Keratinocyte (primary cell): ENCODE results near the gene SNAPC4. TPM values are rescaled to one million over a fixed set of nuclear protein-coding genes. Genes with fewer than 3 reads are reported as not detected.

Experiments used
- DNase-seq: peaks from one replicate; pipeline ENCODE4 v3.0.0-alpha.2; 2011; ENCODE audit warnings: low read depth, missing footprints, low spot score
- FAIRE-seq: peaks from 2 replicates; lab custom pipeline; 2011; peaks lifted over from hg19 to GRCh38; lab: Jason Lieb, UNC
- H2AFZ ChIP-seq: 2 replicates; pipeline ENCODE4 v1.6.0; 2012; ENCODE audit warnings: low read length, control low read depth, inconsistent platforms; ENCODE audit not compliant: control insufficient read depth
- H3K27ac ChIP-seq: 2 replicates; pipeline ENCODE4 v1.5.1; 2011; ENCODE audit warnings: low read length; ENCODE audit not compliant: control insufficient read depth, insufficient read depth
- H3K27me3 ChIP-seq: 3 replicates; pipeline ENCODE4 v1.6.0; 2011; ENCODE audit warnings: low read length; ENCODE audit not compliant: control insufficient read depth, insufficient read depth; ENCODE audit errors: extremely low read depth
- H3K36me3 ChIP-seq, 2 experiments: 2 replicates in 1 of 2; 3 replicates in 1 of 2; pipeline ENCODE4 v1.5.1; 2011; ENCODE audit warnings: low read length in 2 of 2, mild to moderate bottlenecking in 1 of 2; ENCODE audit not compliant: control insufficient read depth in 2 of 2, insufficient read depth in 2 of 2; ENCODE audit errors: extremely low read depth in 1 of 2
- H3K4me1 ChIP-seq: 3 replicates; pipeline ENCODE4 v1.5.1; 2011; ENCODE audit warnings: low read length; ENCODE audit not compliant: control insufficient read depth, insufficient read depth; ENCODE audit errors: extremely low read depth
- H3K4me2 ChIP-seq: 3 replicates; pipeline ENCODE4 v1.6.0; 2011; ENCODE audit warnings: low read depth, low read length; ENCODE audit not compliant: control insufficient read depth, insufficient read depth; ENCODE audit errors: extremely low read depth
- H3K4me3 ChIP-seq, 3 experiments: fragments of 200-600 bp in 1 of 3; sonication (generic) in 1 of 3; 2 replicates in 2 of 3; 3 replicates in 1 of 3; pipeline ENCODE4 v1.5.1; 2011 to 2016; ENCODE audit warnings: low read length in 3 of 3, mild to moderate bottlenecking in 3 of 3, control low read depth in 2 of 3, inconsistent platforms in 1 of 3, low read depth in 1 of 3, mixed read lengths in 1 of 3, mixed run types in 1 of 3, moderate library complexity in 1 of 3; ENCODE audit not compliant: control insufficient read depth in 2 of 3, insufficient read depth in 2 of 3; ENCODE audit errors: extremely low read depth in 1 of 3
- H3K79me2 ChIP-seq: 2 replicates; pipeline ENCODE4 v1.6.0; 2012; ENCODE audit warnings: low read length; ENCODE audit not compliant: control insufficient read depth, insufficient read depth
- H3K9ac ChIP-seq: 3 replicates; pipeline ENCODE4 v1.6.0; 2011; ENCODE audit warnings: low read length; ENCODE audit not compliant: control insufficient read depth, insufficient read depth; ENCODE audit errors: extremely low read depth
- H3K9me1 ChIP-seq: 3 replicates; pipeline ENCODE4 v1.6.0; 2011; ENCODE audit warnings: low read length; ENCODE audit not compliant: control insufficient read depth, insufficient read depth; ENCODE audit errors: extremely low read depth
- H3K9me3 ChIP-seq: 2 replicates; pipeline ENCODE4 v1.5.1; 2012; ENCODE audit warnings: low read depth, low read length; ENCODE audit not compliant: control insufficient read depth
- H4K20me1 ChIP-seq: 3 replicates; pipeline ENCODE4 v1.6.0; 2011; ENCODE audit warnings: low read length; ENCODE audit not compliant: control insufficient read depth, insufficient read depth; ENCODE audit errors: extremely low read depth
- EZH2 ChIP-seq: IDR thresholded peaks from one replicate; pipeline ENCODE4 v1.6.1; 2012; ENCODE audit warnings: inconsistent platforms, mild to moderate bottlenecking, low read length, moderate library complexity
- dilution Hi-C: fragments of 300-500 bp; cut with MboI; formaldehyde crosslinking; loops from one replicate; pipeline ENCODE4 v1.7.0; 2020; ENCODE audit warnings: low sequenced_read_pairs; ENCODE audit not compliant: extremely low pct_ligation_motif_present
- polyA plus RNA-seq, 5 experiments: library from polyadenylated mRNA; depleted of rRNA in 3 of 5; stranded (reverse) in 3 of 5; stranded (forward) in 1 of 5; unstranded in 1 of 5; fragments of >200 nt; gene quantifications; 1 replicate in 1 of 5; 2 replicates in 3 of 5; 3 replicates in 1 of 5; pipeline versions ENCODE4 v1.2.1 to v1.2.3, GENCODE V29; 2011 to 2012; ENCODE audit warnings: missing spikeins in 2 of 5, low read depth in 1 of 5, low replicate concordance in 1 of 5
- TF ChIP-seq, protein P1 (sequence below), 3 experiments: IDR thresholded peaks in 1 of 3; conservative IDR thresholded peaks in 1 of 3; optimal IDR thresholded peaks in 1 of 3; 2 replicates in 2 of 3; 3 replicates in 1 of 3; pipeline versions ENCODE3 to v1.5.1; 2011; ENCODE audit warnings: low read length in 3 of 3, mild to moderate bottlenecking in 3 of 3, moderate library complexity in 2 of 3, control low read depth in 1 of 3, inconsistent platforms in 1 of 3; ENCODE audit not compliant: insufficient read depth in 2 of 3; ENCODE audit errors: extremely low read depth in 1 of 3

Gene SNAPC4
- polyA plus RNA-seq, 1 donor (not counting 4 experiments of a cell fraction or from before 2014, with no cell fraction given) = 3.6 TPM

- H3K4me3 ChIP-seq = peak overlapping the region; percentile 76 to 90 (median 77)
- no peaks in the 10 kb centered on the region for H3K9me3 ChIP-seq
- no peaks in the 10 kb centered on the region for H3K27me3 ChIP-seq
- FAIRE-seq (no peak), DNase-seq (no peak)
- peaks cover 2% of the 10 kb centered on the region for H3K9me1 ChIP-seq
- H4K20me1 ChIP-seq = peaks cover 13% of the 10 kb centered on the region
- no peak overlapping the region for H3K27ac ChIP-seq
- dilution Hi-C loops = no loop called here
- TF ChIP-seq EZH2 = no peak
- TF ChIP-seq, protein P1, sequence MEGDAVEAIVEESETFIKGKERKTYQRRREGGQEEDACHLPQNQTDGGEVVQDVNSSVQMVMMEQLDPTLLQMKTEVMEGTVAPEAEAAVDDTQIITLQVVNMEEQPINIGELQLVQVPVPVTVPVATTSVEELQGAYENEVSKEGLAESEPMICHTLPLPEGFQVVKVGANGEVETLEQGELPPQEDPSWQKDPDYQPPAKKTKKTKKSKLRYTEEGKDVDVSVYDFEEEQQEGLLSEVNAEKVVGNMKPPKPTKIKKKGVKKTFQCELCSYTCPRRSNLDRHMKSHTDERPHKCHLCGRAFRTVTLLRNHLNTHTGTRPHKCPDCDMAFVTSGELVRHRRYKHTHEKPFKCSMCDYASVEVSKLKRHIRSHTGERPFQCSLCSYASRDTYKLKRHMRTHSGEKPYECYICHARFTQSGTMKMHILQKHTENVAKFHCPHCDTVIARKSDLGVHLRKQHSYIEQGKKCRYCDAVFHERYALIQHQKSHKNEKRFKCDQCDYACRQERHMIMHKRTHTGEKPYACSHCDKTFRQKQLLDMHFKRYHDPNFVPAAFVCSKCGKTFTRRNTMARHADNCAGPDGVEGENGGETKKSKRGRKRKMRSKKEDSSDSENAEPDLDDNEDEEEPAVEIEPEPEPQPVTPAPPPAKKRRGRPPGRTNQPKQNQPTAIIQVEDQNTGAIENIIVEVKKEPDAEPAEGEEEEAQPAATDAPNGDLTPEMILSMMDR (optimal IDR thresholded peaks at IDR 0.05 in 1 of 3, IDR thresholded peaks at IDR 0.05 in 1 of 3, conservative IDR thresholded peaks at IDR 0.05 in 1 of 3; ENCODE audit: extremely low read depth in 1 of 3, insufficient read depth in 2 of 3, low read length in 3 of 3) = no peak
- H3K9ac ChIP-seq = peak overlapping the region; percentile 80
- H3K4me1 ChIP-seq = peaks cover 15% of the 10 kb centered on the region
- peak overlapping the region; percentile 74 for H3K4me2 ChIP-seq
- peaks cover 19 to 25% of the 10 kb centered on the region in 2 experiments for H3K36me3 ChIP-seq
- peaks cover 59% of the 10 kb centered on the region for H3K79me2 ChIP-seq
- H2AFZ ChIP-seq = no peak overlapping the region
Observed at GRCh38 chr9:136437430-136437829, 37.5 kb upstream of the SNAPC4 start.

DNA sequence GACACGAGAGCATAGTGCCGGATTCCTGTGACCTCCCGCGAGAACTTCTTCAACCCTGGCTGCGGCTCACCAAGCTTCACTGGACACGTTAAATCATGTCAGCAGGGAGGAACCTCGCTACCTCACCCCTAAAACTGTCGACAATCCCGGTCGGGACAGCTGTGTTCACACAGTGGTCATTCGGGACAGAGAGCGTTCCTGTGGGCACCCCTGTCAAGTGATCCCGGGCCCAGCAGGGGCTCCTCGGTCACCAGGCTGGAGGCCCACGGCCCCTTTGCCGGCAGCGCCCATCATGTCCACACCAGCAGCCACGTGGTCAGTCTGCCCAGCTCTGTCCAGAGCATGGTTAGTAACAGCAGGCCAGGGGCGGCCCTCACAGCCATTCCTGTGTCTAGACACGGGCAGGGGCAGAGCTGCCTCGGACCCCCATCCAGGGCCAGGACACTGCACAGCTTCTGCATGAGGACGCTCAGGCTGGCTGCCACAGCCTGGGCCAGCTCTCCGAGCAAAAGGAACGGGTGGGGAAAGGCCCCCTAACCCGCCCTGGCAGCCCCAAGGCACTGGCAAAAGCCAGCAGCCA is 36.2 kb upstream of the SNAPC4 start:
- no peak overlapping the region for H3K4me3 ChIP-seq
- no peak overlapping the region for H2AFZ ChIP-seq
- no peaks in the 10 kb centered on the region for H3K9me3 ChIP-seq
- H3K4me1 ChIP-seq = peaks cover 15% of the 10 kb centered on the region
- FAIRE-seq = no peak
- no peak overlapping the region for H3K27ac ChIP-seq
- no peak overlapping the region for H3K9ac ChIP-seq
- peaks cover 2% of the 10 kb centered on the region for H3K9me1 ChIP-seq
- TF ChIP-seq EZH2 = no peak
- TF ChIP-seq, protein P1 (optimal IDR thresholded peaks at IDR 0.05 in 1 of 3, IDR thresholded peaks at IDR 0.05 in 1 of 3, conservative IDR thresholded peaks at IDR 0.05 in 1 of 3; ENCODE audit: extremely low read depth in 1 of 3, insufficient read depth in 2 of 3, low read length in 3 of 3) = no peak
- no peak for DNase-seq
- H3K79me2 ChIP-seq = peaks cover 59% of the 10 kb centered on the region
- peaks cover 8 to 20% of the 10 kb centered on the region in 2 experiments for H3K36me3 ChIP-seq
- H3K27me3 ChIP-seq = no peaks in the 10 kb centered on the region
- peaks cover 13% of the 10 kb centered on the region for H4K20me1 ChIP-seq
- no peak overlapping the region for H3K4me2 ChIP-seq
- dilution Hi-C loops = no loop called here
